HG03175 (cell line): ENCODE measurements around the gene ZNF768.
"Not testable (repeated sequence)": the region's sequence is repeated elsewhere in the genome, so short reads cannot be mapped to it uniquely, and the experiment has no call there.

Experiments used
- ATAC-seq: cut with Tn5 transposase; IDR thresholded peaks from one replicate; pipeline ENCODE4 v1.9.1; 2021; ENCODE audit warnings: mild to moderate bottlenecking, moderate library complexity; ENCODE audit not compliant: unreplicated experiment

ZNF768 gene

GRCh38 chr16:30533748-30534367 is 7.5 kb upstream of the ZNF768 start:
- peak; percentile 12 for ATAC-seq

DNA sequence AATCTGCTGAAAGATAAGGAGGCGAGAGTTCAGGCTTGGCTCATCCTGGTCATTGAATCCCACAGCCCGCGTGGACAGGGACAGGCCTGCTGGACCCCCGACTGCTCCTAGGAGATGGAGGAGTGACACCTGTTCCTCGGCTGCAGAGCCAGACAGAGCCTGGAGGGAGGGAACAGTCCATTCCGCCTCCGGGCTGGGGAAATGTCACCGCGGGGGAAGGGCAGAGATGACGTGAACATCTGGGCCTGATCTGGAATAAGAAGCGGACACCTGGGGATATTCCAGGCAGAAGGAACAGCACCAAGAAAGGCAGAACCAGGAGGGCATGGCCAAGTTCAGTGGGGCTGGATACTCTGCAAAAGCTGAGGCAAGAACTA is 6.8 kb upstream of the ZNF768 start:
- no peak for ATAC-seq

DNA sequence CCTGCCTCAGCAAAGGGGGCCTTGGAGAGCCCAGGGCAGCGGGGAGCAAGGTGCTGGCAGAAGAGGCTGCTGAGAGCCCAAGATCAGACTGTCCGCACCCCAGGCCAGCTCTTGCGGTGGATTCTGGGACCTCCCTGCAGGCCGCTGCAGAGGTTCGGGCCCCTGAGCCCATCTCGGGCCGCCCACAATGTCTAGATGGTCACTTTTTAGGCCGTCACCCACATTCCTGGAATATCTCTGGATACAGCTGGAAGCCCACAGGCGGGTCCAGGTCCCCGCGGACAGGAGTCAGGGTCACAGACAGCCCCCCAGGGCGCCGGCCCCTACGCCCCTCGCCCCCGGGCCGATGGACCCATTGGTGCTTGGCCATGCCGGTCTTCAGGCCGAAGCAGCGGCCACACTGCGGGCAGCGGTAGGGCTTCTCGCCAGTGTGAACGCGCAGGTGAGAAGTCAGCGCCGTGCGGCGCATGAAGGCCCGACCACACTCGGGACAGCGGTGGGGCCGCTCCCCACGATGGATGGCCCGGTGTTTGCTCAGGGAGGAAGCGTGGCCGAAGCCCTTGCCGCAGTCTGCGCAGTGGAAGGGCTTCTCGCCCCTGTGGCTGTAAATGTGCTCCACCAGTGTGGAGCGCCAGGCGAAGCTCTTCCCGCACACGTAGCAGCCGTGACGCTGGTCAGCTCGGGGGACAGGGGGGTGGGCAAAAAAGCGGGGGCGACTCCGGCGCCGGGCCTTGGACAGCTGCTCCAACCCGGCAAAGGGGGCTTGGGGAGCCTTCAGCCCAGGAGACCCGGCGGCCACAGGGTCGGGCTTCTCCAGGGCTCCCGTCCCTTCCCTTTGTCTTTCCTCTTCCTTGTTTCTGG is 6.1 kb upstream of the ZNF768 start:
- no peak for ATAC-seq

GRCh38 chr16:30530163-30531037 is 4.0 kb upstream of the ZNF768 start:
- ATAC-seq, result no peak

GRCh38 chr16:30528799-30529457 is 2.6 kb upstream of the ZNF768 start:
- ATAC-seq, result no peak

DNA sequence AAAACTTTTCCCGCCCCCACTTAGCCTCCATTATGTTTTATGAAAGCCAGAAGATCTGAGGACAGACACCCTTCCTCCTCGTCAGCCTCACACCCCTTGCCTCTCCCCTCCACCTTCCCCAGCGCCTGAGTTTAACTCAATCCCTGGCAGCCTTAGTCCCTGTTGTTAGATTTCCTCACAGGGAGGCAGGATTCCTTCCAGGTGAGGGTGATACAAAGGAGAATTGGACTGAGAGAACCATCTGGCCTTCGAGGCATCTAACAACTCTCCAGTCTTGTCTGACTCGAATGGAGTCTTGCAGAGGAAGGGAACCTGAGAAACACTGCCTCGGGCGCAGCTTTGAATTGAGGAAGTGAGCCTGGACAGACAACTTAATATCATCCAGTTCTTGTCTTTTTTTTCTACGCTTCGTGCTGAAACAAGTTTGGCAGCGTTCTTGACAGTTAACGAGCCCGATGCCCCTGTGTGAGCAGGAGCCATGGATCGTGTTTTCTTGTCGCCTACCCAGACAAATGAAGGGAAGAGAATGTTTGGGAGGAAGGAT is 1.3 kb upstream of the ZNF768 start:
- ATAC-seq, result no peak

DNA sequence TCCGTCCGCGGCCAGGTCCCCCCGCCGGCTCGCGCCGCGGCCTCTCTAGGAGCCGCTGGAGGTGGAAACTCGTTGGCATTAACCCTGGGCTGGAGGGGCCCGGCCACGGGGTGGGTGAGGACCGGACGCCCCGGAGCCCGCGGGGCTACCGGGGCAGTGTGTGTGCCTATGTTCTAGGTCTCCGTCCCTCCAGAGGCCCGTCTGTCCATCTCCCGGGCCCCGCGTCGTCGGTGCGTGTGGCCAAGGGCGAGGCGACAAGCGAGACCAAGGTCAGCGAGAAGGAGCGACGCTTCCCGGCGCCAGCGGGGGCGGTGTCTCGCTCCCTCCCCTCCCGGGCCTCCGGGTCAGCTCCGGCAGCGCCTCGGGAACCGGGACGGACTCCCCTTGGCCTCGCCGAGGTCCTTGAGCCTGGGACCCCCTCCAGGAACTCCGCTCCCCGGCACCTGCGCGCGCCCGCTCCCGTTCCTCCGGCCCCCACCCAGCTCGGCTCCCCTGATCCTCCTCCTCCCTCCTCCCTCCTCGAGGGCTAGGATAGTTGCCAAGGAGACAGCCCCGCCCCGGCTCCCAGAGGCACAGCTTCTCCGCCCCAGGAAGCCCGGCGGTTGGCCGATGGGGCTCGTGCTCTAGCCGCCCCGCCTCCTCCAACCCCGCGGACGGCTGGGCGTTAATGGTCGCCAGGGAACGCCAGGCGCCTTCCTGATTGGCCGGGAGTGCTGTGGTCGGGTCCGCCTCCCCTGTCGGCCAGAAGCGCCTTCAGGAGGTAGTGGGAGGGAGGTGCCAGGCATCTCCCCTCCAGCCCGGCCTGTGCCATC is 663 bp upstream of the ZNF768 start:
- ATAC-seq, result peak; percentile 87

DNA sequence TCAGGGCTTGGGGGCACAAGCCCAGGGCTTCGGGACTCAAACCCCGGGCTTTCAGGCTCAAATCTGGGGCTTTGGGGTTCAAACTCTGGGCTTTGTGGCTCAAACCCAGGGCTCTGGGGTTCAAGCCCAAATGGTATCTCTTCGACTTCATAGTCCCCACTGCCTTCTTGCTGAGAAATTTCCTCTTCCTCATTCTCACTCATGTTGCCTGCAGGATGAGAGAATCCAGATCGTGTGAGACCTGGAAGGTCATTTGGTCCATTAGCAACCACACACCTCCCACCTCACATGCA is 576 bp downstream of the ZNF768 start:
- no peak for ATAC-seq

DNA sequence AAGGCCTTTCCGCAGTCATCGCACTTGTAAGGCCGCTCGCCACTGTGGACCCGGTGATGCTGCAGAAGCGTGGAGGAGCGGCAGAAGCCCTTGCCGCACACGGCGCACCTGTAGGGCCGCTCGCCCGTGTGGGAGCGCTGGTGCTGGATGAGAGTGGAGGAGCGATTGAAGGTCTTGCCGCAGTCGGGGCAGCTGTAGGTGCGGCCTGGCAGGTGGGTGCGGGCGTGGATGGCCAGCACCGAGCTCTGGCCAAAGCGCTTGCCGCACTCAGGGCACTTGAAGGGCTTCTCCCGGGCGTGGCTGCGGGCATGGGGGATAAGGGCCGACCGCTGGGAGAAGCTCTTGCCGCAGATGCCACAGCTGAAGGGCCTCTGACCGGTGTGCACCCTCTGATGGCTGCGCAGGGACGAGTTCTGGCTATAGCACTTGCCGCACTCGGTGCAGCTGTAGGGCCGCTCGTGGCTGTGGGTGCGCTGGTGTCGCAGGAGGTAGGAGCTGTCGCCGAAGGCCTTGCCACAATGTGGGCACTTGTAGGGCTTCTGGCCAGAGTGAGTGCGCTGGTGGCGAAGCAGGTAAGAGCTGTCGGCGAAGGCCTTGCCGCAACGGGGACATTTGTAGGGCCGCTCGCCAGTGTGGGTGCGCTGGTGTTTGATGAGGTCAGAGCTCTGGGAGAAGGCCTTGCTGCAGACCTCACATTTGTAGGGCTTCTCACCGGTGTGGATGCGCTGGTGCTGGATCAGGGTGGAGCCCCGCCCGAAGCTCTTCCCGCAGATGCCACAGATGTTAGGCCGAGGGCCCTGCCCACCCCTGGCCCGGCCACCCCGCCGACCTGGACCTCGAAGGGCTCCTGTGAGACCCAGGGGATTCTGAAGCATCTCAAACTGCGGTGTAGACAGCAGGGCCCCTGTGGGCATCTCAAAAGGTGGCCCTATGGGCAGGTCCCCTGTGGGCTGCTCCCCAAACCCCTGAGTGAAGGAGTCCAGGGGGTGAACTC is 1.5 kb downstream of the ZNF768 start:
- no peak for ATAC-seq

- ATAC-seq, result no peak
Measured at GRCh38 chr16:30523768-30524574, 2.4 kb downstream of the ZNF768 start.

DNA sequence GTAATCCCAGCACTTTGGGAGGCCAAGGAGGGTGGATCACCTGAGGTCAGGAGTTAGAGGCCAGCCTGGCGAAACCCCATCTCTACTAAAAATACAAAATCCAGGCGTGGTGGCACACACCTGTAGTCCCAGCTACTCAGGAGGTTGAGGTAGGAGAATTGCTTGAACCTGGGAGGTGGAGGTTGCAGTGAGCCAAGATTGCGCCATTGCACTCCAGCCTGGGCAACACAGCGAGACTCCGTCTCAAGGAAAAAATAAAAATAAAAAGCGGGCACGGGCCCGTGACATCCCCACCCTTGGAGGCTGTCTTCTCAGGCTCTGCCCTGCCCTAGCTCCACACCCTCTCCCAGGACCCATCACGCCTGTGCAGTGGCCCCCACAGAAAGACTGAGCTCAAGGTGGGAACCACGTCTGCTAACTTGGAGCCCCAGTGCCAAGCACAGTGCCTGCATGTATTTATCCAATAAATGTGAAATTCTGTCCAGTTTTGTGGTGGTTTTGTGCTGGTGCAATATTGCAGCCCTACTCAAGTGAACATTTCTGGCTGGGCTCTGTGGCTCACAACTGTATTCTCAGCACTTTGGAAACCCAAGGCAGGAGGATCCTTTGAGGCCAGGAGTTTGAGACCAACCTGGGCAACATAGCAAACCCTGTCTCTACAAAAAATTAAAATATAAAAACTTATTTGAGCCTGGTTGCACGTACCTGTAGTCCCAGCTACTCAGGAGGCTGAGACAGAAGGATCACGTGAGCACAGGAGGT is 3.5 kb downstream of the ZNF768 start:
- ATAC-seq, result not testable (repeated sequence)

DNA sequence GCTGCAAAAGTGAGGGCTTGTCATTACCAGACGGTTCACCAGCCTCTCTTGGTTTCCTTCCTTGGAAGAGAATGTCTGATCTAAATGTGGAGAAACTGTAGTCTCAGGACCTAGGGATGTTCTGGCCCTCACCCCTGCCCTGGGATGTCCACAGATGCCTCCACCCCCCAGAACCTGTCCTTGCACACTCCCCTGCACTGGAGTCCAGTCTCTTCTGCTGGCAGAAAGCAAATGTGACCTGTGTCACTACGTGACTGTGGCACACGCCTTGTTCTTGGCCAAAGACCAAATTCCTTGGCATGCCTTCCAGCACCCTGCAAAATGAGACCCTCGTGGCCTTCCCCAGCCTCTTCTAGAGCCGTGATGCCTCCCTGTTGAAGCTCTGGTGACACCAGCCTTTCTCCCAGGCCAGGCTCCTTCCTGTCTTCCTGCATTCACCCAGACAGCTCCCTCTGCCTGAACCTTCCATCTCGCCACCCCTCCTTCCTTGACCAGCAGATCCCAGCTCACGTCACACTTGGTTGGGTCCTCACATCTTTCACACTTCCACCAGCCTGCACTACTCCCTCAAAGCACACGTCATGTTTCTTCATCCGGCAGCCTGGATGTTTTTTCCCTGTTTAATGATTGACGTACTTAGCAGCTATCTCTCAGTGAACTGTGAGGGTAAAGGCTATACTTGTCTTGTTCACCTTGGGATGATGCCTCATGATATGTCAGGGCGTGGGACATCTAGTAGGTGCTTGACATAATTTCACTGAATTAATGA is 4.3 kb downstream of the ZNF768 start:
- no peak for ATAC-seq

DNA sequence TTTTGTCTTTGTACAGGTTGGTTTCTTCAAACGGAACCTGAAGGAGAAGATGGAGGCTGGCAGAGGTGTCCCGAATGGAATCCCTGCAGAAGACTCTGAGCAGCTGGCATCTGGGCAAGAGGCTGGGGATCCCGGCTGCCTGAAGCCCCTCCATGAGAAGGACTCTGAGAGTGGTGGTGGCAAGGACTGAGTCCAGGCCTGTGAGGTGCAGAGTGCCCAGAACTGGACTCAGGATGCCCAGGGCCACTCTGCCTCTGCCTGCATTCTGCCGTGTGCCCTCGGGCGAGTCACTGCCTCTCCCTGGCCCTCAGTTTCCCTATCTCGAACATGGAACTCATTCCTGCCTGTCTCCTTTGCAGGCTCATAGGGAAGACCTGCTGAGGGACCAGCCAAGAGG is 4.9 kb downstream of the ZNF768 start:
- ATAC-seq, result no peak

DNA sequence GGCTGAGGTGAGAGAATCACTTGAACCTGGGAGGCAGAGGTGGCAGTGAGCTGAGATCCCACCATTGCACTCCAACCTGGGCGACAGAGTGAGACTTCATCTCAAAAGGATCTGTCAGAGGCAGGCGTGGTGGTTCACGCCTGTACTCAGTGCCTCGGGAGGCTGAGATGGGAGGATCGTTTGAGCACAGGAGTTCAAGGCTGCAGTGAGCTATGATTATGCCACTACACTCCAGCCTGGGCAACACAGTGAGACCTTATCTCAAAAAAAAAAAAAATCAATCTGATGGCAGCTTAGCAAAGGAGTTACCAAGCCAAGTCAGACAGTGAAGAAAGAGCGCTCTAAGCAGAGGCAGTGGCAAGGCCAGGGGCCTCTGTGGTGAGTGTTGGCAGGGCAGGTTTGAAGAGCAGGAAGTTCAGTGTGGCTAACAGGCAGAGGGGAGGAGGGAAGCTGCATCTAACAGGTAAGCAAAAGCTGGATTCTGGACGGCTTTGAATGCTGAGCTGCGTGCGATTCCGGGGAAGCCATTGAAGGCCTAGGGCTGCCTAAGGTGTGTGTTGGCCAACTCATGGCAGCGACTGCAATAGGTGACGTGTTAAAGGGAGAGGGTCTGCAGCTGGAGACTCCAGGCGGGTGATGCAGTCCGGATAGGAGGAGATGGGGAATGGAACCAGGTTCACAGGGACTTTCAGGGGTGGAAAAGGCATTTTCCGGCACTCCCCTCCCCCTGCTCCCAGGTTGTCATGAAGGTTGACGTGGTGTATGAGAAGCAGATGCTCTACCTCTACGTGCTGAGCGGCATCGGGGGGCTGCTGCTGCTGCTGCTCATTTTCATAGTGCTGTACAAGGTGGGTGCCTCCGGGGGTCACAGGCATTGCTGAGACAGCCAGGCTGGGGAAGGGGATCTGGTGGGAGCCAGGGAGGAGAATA is 7.0 kb downstream of the ZNF768 start:
- ATAC-seq, result no peak

- no peak for ATAC-seq
Measured at GRCh38 chr16:30518552-30518951, 7.8 kb downstream of the ZNF768 start.

GRCh38 chr16:30515275-30515674 is 11.1 kb downstream of the ZNF768 start:
- no peak for ATAC-seq
